Measurements from ENCODE around the gene OTX1.

DNA sequence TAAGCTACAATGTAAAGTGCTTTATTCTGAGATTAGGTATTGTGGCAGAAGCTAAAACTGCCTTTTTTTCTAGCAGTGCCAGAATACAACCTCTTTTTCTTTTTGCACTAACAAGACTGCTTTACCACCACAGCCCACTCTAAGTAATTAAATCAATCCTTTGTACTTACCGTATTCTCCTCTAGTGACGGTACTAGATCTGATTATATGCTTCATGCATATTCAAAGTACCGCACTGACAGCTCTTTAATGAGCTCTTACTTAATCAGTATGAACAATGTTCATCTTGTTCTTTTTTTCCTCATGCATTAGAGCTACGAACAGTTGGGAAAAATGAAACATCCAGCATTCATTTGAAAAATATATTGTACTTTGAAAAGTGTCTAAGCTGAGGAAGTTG lies 16.1 kb upstream of the OTX1 start:
- no peak for TF ChIP-seq POLR2A (IDR thresholded peaks at IDR 0.05)
- no peak for TF ChIP-seq CTCF (IDR thresholded peaks at IDR 0.05)
